BLaER1 treated with 17β-estradiol and CSF1 and Interleukin-3, amounts not matched to agents 10 nM and 100 nM (cell line): ENCODE data around the gene DIP2C.

ENCODE experiments used
- H3K27ac ChIP-seq, 11 experiments: shearing (Covaris generic); formaldehyde crosslinking; 2 replicates each; pipeline ENCODE4 v1.8.1; 2022
- H3K27me3 ChIP-seq, 11 experiments: shearing (Covaris generic); formaldehyde crosslinking; 2 replicates each; pipeline ENCODE4 v1.8.1; 2022
- H3K36me3 ChIP-seq, 11 experiments: shearing (Covaris generic); formaldehyde crosslinking; 2 replicates each; pipeline ENCODE4 v1.8.1; 2022
- H3K4me1 ChIP-seq, 10 experiments: shearing (Covaris generic); formaldehyde crosslinking; 2 replicates each; pipeline ENCODE4 v1.8.1; 2022
- H3K4me2 ChIP-seq, 11 experiments: shearing (Covaris generic); formaldehyde crosslinking; 2 replicates each; pipeline ENCODE4 v1.8.1; 2022
- H3K4me3 ChIP-seq, 10 experiments: shearing (Covaris generic); formaldehyde crosslinking; 2 replicates each; pipeline ENCODE4 v1.8.1; 2022
- H3K9ac ChIP-seq, 11 experiments: shearing (Covaris generic); formaldehyde crosslinking; 2 replicates each; pipeline ENCODE4 v1.8.1; 2022
- H3K9me3 ChIP-seq, 11 experiments: shearing (Covaris generic); formaldehyde crosslinking; replicated peaks in 1 of 11; 2 replicates each; pipeline ENCODE4 v1.8.1; 2022
- H4K20me1 ChIP-seq, 11 experiments: shearing (Covaris generic); formaldehyde crosslinking; 2 replicates each; pipeline ENCODE4 v1.8.1; 2022
- Cebpa-rat ChIP-seq, 11 experiments: shearing (Covaris generic); IDR thresholded peaks; 2 replicates each; pipeline ENCODE4 v1.8.1; 2022

DIP2C gene

GRCh38 chr10:412109-412508 lies 277.4 kb downstream of the DIP2C start:
- H3K27ac ChIP-seq = no peak overlapping the region
- H3K36me3 ChIP-seq = peaks cover 0 to 71% (median 26%) of the 10 kb centered on the region in 11 experiments; a peak in 15 of 22 replicates
- no peaks in the 10 kb centered on the region; a peak in 2 of 22 replicates for H4K20me1 ChIP-seq
- H3K9me3 ChIP-seq = no peaks in the 10 kb centered on the region
- H3K4me3 ChIP-seq = no peak overlapping the region
- TF ChIP-seq Cebpa-rat (IDR thresholded peaks at IDR 0.05) = no peak
- no peak overlapping the region for H3K9ac ChIP-seq
- peak overlapping the region in 2 of 11 experiments; percentile 9 to 55; a peak in 2 of 22 replicates for H3K4me2 ChIP-seq
- peaks cover 0 to 18% (median 10%) of the 10 kb centered on the region in 10 experiments; a peak in 17 of 20 replicates for H3K4me1 ChIP-seq
- H3K27me3 ChIP-seq = no peaks in the 10 kb centered on the region

GRCh38 chr10:411603-412002 lies 277.9 kb downstream of the DIP2C start:
- Histone ChIP-seq H4K20me1 (no peaks in the 10 kb centered on the region; a peak in 2 of 22 replicates), H3K27me3 (no peaks in the 10 kb centered on the region), H3K9ac (no peak overlapping the region), H3K4me3 (no peak overlapping the region), H3K4me2 (peak overlapping the region in 9 of 11 experiments; percentile 16 to 69 (median 55); a peak in 14 of 22 replicates), H3K9me3 (no peaks in the 10 kb centered on the region), H3K36me3 (peaks cover 0 to 76% (median 28%) of the 10 kb centered on the region in 11 experiments; a peak in 15 of 22 replicates), H3K27ac (no peak overlapping the region), H3K4me1 (peaks cover 0 to 18% (median 10%) of the 10 kb centered on the region in 10 experiments; a peak in 17 of 20 replicates)
- no peak for TF ChIP-seq Cebpa-rat (IDR thresholded peaks at IDR 0.05)

GRCh38 chr10:409408-410040 lies 279.9 kb downstream of the DIP2C start:
- Histone ChIP-seq H3K9me3 (no peaks in the 10 kb centered on the region), H3K9ac (no peak overlapping the region), H3K27ac (no peak overlapping the region), H3K36me3 (peaks cover 0 to 76% (median 35%) of the 10 kb centered on the region in 11 experiments; a peak in 15 of 22 replicates), H3K4me1 (peaks cover 0 to 18% (median 10%) of the 10 kb centered on the region in 10 experiments; a peak in 17 of 20 replicates), H3K27me3 (no peaks in the 10 kb centered on the region), H4K20me1 (no peaks in the 10 kb centered on the region; a peak in 1 of 22 replicates), H3K4me3 (no peak overlapping the region), H3K4me2 (no peak overlapping the region)
- TF ChIP-seq Cebpa-rat (IDR thresholded peaks at IDR 0.05) = no peak

GRCh38 chr10:408236-408635 lies 281.2 kb downstream of the DIP2C start:
- H4K20me1 ChIP-seq = no peaks in the 10 kb centered on the region; a peak in 1 of 22 replicates
- H3K4me1 ChIP-seq = peaks cover 0 to 18% (median 10%) of the 10 kb centered on the region in 10 experiments; a peak in 17 of 20 replicates
- peaks cover 0 to 72% (median 28%) of the 10 kb centered on the region in 11 experiments; a peak in 15 of 22 replicates for H3K36me3 ChIP-seq
- no peaks in the 10 kb centered on the region for H3K9me3 ChIP-seq
- no peaks in the 10 kb centered on the region for H3K27me3 ChIP-seq
- H3K9ac ChIP-seq = no peak overlapping the region
- no peak overlapping the region for H3K4me2 ChIP-seq
- TF ChIP-seq Cebpa-rat (IDR thresholded peaks at IDR 0.05) = no peak
- no peak overlapping the region for H3K4me3 ChIP-seq
- H3K27ac ChIP-seq = no peak overlapping the region

GRCh38 chr10:406976-407375 lies 282.5 kb downstream of the DIP2C start:
- Histone ChIP-seq H4K20me1 (no peaks in the 10 kb centered on the region; a peak in 1 of 22 replicates), H3K4me2 (no peak overlapping the region), H3K9ac (no peak overlapping the region), H3K9me3 (no peaks in the 10 kb centered on the region), H3K36me3 (peaks cover 0 to 59% (median 28%) of the 10 kb centered on the region in 11 experiments; a peak in 15 of 22 replicates), H3K4me3 (no peak overlapping the region), H3K4me1 (peaks cover 0 to 15% (median 10%) of the 10 kb centered on the region in 10 experiments; a peak in 17 of 20 replicates), H3K27me3 (no peaks in the 10 kb centered on the region), H3K27ac (no peak overlapping the region)
- no peak for TF ChIP-seq Cebpa-rat (IDR thresholded peaks at IDR 0.05)

GRCh38 chr10:405648-406047 lies 283.8 kb downstream of the DIP2C start:
- Histone ChIP-seq H3K4me3 (no peak overlapping the region), H3K9ac (no peak overlapping the region), H3K27ac (no peak overlapping the region), H3K36me3 (peaks cover 0 to 57% (median 28%) of the 10 kb centered on the region in 11 experiments; a peak in 15 of 22 replicates), H4K20me1 (no peaks in the 10 kb centered on the region; a peak in 1 of 22 replicates), H3K4me2 (no peak overlapping the region), H3K9me3 (no peaks in the 10 kb centered on the region), H3K4me1 (peaks cover 0 to 2% (median under 1%) of the 10 kb centered on the region in 10 experiments; a peak in 10 of 20 replicates), H3K27me3 (no peaks in the 10 kb centered on the region)
- no peak for TF ChIP-seq Cebpa-rat (IDR thresholded peaks at IDR 0.05)

- H3K9me3 ChIP-seq = no peaks in the 10 kb centered on the region
- H3K4me2 ChIP-seq = no peak overlapping the region
- TF ChIP-seq Cebpa-rat (IDR thresholded peaks at IDR 0.05) = no peak
These were observed 284.5 kb downstream of the DIP2C start for GRCh38 chr10:404991-405390.

GRCh38 chr10:404346-404745 lies 285.1 kb downstream of the DIP2C start:
- H4K20me1 ChIP-seq = no peaks in the 10 kb centered on the region; a peak in 1 of 22 replicates
- no peak overlapping the region for H3K4me3 ChIP-seq
- H3K27ac ChIP-seq = no peak overlapping the region
- H3K36me3 ChIP-seq = peaks cover 0 to 51% (median 28%) of the 10 kb centered on the region in 11 experiments; a peak in 15 of 22 replicates
- no peak overlapping the region for H3K9ac ChIP-seq
- no peak overlapping the region for H3K4me2 ChIP-seq
- no peak for TF ChIP-seq Cebpa-rat (IDR thresholded peaks at IDR 0.05)
- no peaks in the 10 kb centered on the region for H3K9me3 ChIP-seq
- H3K27me3 ChIP-seq = no peaks in the 10 kb centered on the region
- no peaks in the 10 kb centered on the region for H3K4me1 ChIP-seq

More at GRCh38 chr10:404991-405390, 284.5 kb downstream of the DIP2C start:
- no peak overlapping the region for H3K4me3 ChIP-seq
- H3K27me3 ChIP-seq = no peaks in the 10 kb centered on the region
- no peak overlapping the region for H3K27ac ChIP-seq
- H3K36me3 ChIP-seq = peaks cover 0 to 54% (median 28%) of the 10 kb centered on the region in 11 experiments; a peak in 15 of 22 replicates
- no peaks in the 10 kb centered on the region; a peak in 1 of 22 replicates for H4K20me1 ChIP-seq
- H3K9ac ChIP-seq = no peak overlapping the region
- H3K4me1 ChIP-seq = no peaks in the 10 kb centered on the region

- Histone ChIP-seq H3K4me3 (no peak overlapping the region), H3K4me1 (peaks cover 13 to 40% (median 31%) of the 10 kb centered on the region in 10 experiments), H3K27me3 (no peaks in the 10 kb centered on the region), H3K9me3 (no peaks in the 10 kb centered on the region), H3K9ac (no peak overlapping the region), H4K20me1 (0 out of 22 replicates have a peak, but pooled peaks cover 0 to 5% (median 0%) of the 10 kb centered on the region in 11 experiments), H3K4me2 (no peak overlapping the region), H3K36me3 (peaks cover 0 to 1% (median 0%) of the 10 kb centered on the region in 11 experiments; a peak in 2 of 22 replicates), H3K27ac (no peak overlapping the region)
- TF ChIP-seq Cebpa-rat (IDR thresholded peaks at IDR 0.05) = no peak
These were observed 290.5 kb downstream of the DIP2C start for GRCh38 chr10:398954-399353.
